ELF-1 (cell line): ENCODE measurements around the gene ADRA1B.

Experiments used
- DNase-seq: peaks from one replicate; pipeline ENCODE4 v3.0.0-alpha.2; 2016; ENCODE audit warnings: low read depth, low spot score

ADRA1B gene

DNA sequence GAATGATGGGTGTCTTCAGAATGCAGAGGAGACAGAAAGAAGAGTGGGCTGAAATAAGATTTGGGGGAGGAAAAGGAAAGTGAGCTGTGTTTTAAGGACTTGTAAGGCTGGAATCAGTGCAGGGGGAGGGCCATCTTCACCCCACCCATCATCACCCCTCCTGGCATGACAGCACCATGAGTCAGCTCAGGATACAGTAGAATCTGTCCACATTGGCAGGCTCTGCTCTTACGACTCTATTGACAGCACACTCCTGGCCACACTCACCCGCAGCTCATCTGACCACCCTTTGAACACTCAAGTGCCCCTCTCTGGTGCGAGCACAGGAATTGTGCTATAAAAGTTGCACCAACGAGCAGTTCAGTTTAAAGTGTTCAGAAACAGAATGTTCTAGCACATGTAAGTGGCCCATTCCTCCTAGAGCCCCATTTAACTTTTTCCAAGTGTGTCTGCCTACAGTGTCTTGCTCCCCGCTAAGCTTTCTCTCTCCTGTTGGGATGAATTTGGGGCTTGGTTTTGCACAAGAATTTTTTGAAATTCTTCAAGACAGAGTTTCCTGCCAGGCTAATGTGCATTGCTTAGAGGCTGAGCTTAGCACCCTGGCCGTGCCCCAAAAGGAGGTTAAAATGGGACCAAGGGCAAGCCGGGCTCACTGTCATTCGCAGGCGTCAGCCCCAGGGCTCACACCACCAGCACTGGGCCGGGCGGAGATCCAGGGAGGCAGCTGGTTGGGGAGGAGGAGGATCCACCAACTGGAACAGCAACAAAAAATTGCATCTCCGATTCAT lies 12.0 kb downstream of the ADRA1B start:
- DNase-seq: no peak

DNA sequence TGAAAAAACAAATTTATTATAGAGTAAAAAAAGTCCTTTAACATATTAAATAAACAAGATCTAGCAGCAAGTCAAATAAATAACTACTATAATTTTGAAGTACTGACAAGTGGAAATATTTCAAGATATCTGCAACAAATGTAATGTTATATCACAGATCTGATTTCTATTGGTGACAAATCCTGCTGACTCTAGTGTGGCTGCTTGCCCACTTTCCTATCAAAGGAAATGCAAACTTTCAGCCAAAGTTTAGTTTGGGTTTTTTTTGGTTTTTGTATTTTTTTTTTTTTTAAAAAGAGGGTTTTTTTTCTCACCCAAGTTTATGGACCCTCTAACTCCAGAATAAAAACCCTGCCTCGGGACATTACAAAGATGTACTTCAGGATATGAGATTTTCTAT lies 12.9 kb downstream of the ADRA1B start:
- DNase-seq: no peak

DNA sequence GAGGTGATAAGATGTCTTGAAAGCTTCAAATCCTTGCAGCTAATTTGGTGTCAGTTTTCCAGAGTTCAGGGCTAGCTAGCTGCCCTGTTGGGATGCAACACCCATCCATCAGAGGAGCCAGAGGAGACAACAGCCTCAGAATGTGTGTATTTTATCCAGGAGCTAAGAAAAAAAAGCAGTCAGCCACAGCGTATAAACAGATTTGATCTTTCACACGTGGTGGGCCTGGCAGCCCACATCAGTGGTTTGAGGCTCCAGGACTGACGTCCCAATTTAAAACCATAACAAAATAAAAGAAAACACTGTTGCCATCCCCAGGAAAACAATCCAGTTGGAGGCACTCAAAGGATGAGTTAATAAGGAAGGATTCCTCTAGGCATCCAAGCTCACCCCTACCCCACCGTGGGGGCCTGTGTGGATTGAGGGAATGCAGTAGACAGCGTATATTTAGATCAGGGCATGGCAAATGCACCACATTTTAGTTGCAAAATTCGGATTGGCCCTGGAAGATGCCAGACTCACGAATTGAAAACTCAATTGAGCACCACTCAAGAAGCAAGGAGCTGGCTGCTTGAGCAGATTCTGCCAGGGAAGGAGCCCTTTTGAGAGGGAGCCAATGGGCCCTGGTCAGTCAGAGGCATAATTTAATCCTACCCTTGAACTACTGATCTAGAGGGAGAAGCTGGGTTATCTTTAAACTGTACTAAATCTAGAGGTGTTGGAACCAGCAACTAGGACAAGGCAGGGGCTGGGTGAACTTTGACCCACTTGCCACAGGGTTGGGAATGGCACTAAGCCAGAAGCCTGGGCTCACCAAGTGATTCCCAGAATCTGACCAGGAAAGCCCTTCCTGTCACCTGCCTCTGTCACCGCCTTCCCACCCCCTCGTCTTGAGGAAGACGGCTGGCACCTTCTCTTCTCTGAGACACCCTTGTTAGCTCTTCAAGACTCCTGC lies 17.5 kb downstream of the ADRA1B start:
- DNase-seq: peak; percentile 53

DNA sequence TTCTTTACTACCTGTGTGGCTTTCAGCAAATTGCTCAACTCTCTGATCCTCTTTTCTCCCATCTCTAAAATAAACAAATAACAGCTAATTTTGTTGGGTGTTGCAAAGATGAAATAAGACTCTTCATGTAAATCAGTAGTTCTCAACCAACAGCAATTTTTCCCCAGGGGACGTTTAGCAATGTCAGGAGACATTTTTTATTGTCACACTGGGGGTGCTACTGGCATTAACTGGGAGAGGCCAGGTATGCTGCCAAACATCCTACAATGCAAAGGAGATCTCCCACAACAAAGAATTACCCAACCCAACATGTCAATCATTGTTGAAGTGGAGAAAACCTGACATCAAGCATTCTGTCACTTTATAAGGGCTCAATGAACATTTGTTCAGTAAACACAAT lies 19.7 kb downstream of the ADRA1B start:
- no peak for DNase-seq

DNA sequence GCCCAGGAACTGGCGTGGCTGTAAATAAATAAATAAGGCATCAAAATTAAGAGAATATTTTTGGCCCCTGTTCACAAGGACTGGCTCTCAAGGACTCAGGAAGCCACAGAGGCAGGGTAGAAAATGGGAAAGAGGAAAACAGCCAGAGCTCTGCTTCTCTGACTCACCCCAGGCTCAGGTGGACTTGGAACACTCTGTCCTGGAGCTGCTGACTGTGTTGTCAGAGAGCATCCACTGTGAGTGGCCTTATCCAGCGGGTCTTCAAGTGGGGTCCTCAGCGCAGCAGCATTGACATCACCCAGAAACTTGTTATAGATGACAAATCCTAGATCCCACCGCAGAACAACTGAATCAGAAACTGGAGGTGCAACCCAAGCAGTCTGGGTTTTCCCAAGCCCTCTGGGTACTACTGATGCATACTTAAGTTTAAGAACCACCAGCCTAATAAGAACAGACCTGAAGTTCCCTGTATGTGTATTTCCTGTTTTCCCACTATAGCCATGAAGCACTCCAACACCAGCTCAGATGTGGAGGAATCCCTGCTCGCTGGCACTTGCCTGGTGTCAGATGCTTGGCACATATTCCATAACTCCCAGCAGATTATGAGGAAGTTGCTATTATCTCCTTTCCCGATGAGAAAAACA lies 20.5 kb downstream of the ADRA1B start:
- no peak for DNase-seq

DNA sequence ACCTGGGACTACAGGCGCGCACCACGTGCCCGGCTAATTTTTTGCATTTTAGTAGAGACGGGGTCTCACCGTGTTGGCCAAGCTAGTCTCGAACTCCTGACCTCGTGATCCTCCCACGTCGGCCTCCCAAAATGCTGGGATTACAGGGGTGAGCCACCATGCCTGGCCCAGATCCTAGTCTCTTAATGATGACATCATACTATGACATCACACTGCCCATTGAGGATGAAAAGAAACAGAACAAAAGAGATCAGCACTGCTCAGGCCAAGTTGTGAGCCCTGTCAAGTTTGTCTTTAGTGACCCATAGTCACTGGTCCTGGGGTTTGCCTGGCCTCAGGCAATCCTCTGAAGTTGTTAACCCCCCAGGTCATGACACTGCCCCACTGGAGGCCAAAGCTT lies 21.3 kb downstream of the ADRA1B start:
- DNase-seq: no peak

DNA sequence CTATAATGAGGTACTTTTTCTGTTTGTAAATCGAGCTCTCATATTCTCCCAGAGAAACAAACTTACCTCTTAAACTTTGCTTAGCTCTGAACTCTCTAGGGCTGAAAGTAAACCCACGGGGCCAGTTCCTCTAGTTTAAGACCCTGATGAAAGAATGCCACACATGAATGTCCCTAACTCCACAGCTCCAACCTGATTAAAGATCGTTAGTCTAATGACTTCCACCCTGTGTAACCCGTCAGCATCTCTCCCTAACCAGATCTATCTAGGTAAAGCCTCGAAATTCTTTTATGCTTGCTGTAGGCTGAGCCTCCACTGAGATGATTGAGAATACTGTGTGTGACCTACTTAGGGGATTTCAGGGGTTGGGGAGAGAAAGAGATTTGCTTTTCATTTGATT lies 27.0 kb downstream of the ADRA1B start:
- no peak for DNase-seq

DNA sequence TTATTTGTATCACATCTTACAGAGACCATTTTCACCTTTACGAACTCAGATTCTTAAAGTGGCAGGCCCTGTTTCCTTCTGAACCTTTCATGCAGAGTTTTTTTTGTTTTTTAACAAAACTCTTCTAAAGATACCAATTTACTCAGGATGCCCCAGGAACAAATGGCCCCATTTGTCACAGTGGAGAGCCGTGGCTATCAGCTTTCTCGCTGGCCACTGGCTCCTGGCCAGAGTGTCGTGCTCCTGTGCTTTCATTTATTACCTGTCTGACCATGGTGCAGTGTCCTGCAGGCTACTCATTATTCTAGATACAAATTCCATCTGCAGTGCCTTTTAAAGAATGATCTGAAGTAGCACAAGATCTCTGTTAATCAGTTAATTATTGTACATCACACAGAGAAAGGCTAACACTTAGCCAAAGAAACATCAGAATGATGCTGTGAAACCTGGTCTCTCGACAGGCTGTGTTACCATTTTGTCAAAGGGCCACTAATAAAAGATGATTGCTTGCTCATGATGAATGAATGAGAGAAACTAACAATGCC lies 27.8 kb downstream of the ADRA1B start:
- DNase-seq: no peak

DNA sequence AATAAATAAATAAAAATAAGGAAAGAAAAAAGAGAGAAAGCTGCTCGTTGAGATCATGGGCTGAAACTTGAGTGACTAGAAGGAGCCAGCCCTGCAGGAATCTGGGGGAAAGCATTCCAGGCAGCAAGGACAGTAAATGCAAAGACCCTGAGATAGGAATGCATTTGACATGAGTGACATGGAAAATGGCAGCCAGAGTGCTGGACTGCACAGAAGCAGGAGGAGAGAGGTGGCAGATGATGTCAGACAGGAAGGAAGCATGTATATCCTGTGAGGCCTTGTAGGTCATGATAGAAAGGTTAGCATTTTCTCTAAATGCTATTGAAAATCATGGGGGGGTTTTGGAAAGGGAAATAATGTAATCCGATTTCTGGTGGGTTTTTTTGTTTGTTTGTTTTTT lies 29.1 kb downstream of the ADRA1B start:
- DNase-seq: no peak

DNA sequence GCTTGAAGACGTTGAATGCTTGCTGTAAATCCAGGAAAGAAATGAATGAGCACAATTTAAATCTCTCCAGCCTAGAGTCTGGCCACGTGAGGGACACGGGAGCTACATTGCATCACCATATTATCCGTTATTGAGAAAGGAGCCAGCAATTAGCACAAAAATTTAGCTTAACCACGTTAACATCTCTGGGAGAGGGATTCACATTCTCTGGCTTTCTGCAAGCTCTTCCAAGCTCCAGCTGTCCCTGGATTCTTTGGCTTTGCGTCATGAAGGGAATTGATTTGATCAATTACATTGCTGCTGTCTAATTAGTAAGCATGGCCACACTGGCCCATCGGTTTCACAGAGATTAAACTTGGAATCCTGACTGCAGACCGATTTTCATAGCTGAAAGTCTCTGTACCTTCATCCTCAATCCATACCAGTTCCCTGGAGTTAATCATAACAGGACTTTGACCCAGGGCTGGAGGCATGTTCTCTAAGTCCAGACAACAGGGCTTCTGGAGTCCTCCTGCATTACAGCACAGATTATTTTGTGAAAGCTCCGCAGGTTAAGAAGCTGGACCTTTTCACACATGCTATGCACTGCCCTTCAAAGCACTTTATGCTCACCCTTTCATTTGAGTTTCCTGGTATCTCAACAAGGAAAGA lies 31.6 kb downstream of the ADRA1B start:
- DNase-seq: no peak

DNA sequence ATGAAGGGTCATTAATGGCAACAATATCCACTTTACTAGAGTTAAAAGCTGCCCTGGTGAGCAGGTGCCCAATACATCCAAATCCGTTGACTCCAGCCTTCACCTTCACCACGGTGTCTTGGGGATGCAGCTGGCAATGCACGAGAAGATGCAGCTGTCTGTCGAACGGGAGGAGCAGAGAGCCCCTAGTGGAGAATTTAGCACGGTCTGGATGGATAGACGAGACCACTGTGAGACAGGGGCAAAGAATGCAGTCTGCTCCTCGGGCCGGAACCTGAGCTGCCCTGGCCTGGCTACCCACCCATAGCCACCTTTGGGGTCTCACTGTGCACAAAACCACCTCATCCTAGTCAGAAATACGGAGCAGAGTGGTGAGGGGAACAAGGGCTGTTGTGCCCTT lies 35.1 kb downstream of the ADRA1B start:
- DNase-seq: peak; percentile 63

DNA sequence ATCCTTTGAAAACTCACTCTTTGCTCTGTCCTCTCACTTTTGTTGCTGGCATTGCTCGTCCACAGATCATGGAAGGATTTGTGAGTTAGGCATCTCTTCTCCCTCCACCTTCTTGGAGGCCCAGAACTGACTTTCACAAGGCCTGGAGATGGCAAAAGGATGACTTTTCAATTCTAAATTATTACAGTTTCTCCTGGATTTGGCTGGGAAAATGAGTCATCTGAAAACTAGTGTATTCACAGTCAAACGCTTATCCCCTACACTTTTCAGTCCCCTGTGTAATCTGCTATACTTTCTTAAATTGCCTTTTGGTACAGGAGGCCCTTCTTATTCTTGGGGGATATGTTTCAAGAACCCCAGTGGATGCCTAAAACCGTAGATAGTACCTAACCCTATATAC lies 35.6 kb downstream of the ADRA1B start:
- no peak for DNase-seq

DNA sequence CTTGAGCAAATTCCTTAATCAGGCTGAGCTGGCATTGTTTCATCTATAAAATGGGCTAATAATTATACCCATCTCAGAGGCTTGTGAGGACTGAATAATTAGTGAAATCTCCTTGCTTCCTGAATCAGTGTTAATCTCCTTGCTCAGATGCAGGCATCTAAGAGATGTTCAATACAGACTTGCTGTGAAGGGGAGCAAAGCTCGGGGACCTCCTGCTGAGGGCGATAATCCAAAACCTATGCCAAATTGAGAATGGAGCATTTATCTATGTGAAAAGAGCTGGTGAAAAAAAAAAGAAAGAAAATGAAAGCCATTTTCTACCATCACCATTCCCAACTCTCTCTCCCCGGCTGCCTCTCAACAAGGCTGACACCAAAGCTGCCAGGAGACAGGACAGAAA lies 37.3 kb downstream of the ADRA1B start:
- DNase-seq: no peak

DNA sequence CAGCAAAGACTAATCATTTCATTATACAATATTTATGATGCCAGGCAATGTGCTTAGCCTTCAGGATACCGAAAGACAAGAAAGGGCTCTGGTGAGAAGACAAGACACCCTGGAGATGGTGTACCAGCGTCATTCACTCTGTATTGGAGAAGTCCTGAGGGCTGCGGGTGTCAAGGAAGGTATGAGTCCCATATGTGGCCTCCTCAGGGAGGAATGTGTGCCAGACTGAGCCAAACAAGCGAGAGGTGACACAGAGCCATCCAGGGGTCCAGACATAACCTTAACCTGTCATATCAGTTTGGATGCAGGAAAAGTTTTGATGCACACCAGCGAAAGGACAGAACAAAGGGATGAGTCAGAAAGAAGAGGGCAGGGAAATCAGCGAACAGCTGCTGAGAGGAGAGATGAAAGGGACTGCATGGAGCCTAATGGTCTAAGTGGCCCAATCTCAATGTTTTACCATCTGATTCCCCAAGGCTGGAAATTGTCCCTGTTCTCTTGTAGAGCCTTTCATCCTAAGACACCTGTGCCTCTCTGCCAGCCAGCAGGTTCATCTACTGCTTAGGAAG lies 38.9 kb downstream of the ADRA1B start:
- no peak for DNase-seq

DNA sequence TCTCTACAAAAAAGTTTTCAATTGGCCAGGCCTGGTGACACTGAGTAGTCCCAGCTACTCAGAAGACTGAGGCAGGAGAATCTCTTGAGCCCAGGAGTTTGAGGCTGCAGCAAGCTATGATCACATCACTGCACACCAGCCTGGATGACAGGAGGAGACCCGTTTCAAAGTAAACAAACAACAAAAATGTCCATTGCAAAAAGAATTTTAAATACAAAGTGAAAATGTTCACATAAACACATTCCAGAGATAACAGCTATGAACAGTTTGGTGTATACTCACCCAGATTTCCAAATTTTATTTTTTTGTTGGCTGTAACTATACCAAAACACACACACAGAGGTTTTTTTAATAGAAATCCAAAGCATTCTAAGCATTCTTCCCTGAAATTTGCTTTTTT lies 39.8 kb downstream of the ADRA1B start:
- no peak for DNase-seq

DNA sequence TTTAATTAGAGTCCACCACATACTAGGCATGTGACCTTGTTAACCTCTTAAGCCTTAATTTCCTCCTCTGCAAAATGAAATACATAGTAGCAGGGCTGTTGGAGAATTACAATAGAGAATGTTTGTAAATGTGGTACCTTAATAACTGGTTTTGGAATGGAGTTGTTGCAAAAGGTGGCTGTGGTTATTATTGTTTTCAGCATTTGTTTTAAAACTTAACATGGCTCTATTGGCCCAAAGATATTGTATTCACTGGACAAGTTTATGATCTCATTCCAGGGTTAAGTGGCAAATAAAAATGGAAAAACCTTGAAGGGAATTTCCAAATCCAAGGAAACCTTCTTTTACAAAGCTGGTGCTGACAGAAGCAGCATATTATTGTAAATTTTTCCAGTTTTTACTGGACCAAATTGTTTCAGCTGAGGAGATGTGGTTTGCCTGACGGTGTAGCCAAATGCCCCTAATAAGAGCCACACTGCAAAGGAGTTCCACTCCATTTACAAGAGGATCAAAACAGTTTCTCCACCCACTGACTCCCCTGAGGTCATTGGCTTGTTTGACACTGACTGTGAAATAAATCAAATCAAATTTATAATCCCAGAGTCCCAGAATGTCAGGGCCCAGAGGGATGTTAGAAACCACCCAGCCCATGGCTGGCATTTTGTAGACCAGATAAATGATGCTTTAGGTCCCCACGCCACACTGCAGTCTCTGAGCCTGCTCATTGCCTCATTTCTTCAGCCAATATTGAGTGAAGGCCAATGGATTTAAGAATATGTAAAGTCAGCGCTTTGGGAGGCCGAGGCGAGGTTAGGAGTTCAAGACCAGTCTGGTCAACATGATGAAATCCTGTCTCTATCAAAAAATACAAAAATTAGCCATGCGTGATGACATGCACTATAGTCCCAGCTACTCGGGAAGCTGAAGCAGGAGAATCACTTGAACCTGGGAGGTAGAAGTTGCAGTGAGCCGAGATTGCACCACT lies 45.2 kb downstream of the ADRA1B start:
- DNase-seq: no peak

DNA sequence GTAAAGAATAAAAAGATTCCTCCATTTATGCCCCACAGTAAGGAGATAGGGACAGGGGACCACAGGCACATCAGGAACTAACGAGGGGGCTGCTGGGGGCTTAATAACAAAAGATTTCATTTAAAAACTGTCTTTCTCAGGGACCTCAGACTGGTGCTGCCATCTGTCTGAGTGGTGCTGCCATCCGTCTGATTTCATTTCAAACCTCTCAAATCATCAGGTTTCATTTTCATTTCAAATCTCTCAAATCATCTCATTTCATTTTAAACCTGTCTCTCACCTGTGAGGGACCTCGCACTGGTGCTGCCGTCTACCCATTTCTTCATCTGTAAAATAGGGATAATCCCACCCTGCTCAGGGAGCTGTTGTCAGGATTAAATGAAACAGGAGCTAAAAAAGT lies 45.9 kb downstream of the ADRA1B start:
- DNase-seq: no peak

DNA sequence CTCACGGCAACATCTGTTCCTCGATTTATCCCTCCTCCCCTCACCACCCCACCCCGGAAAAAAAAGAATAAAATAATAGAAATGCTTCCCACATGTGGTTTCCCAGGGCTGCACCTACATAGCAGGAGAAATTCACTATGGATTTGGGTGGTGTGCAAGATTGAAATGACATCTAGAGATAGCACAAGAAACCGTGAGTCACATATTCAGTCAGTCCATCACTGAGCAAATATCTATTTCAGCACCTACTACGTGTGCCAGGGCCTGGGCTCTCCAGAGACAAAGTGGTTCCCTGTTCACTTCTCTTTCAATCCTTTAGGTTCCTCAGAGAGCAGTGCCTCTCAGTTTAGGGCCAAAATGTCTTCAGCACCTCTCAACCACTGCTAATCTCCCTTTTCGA lies 47.7 kb downstream of the ADRA1B start:
- no peak for DNase-seq

DNA sequence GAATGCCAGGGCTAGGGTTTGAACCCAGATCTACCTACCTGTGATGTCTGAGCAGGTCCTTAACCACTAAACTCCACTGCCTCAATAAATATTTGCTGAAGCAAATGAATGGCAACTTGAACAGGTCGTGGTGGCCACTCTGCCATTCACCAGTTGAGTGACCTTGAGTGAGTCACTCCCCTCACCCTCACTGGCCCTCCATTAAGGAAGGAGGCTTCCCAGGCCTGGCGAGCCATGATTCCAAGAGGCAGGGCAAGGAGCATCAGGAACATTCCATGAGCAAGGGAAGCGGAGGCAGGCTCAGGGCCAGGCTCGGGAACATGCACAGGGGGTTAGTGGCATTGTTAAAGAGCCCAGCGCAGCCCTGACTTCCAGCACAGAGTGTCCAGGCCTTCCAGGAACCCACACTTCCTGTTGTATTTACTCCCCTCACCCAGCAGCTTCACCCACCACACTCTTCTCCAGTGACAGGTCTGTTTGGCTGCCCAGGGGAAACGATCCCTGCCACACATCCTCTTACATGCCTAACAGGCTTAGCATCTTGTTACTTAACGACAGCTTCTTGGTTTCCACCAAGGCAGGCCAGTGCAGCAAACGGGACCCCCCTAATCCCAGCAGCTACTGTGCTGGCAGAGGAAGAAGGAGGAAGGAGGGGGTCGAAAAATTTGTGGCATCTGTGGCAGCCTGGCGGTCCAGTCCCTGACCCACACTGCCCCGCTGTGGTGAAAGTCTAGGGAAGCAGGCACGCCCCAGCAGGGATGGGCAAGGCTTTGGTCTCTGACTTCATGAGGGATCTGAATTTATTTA lies 49.0 kb downstream of the ADRA1B start:
- peak; percentile 66 for DNase-seq
